MM.1S (cell line): Measurements from ENCODE around the gene ADAMTS12.

Experiments used
- DNase-seq: peaks from one replicate; pipeline ENCODE4 v3.0.0-alpha.2; 2015
- H2AFZ ChIP-seq: fragments of 300-600 bp; sonication (generic); 2 replicates; pipeline ENCODE4 v1.6.0; 2016; ENCODE audit warnings: antibody characterized with exemption, low read length
- H3F3A ChIP-seq: fragments of 300-600 bp; sonication (generic); 2 replicates; pipeline ENCODE4 v1.6.1; 2016; ENCODE audit warnings: mild to moderate bottlenecking, antibody characterized with exemption, low read length, moderate library complexity, mixed read lengths; ENCODE audit not compliant: insufficient read depth
- H3K27ac ChIP-seq: fragments of 300-600 bp; sonication (generic); 2 replicates; pipeline ENCODE4 v1.5.1; 2016; ENCODE audit warnings: mild to moderate bottlenecking, low read length
- H3K27me3 ChIP-seq: fragments of 300-600 bp; sonication (generic); replicated peaks from 2 replicates; pipeline ENCODE4 v1.6.0; 2016; ENCODE audit warnings: low read length; ENCODE audit not compliant: insufficient read depth
- H3K36me3 ChIP-seq: fragments of 300-600 bp; sonication (generic); replicated peaks from 2 replicates; pipeline ENCODE4 v1.6.1; 2016; ENCODE audit warnings: mild to moderate bottlenecking, low read length, mixed read lengths; ENCODE audit not compliant: insufficient read depth
- H3K4me1 ChIP-seq: fragments of 300-600 bp; sonication (generic); 2 replicates; pipeline ENCODE4 v1.6.1; 2016; ENCODE audit warnings: low read length, mixed read lengths
- H3K4me2 ChIP-seq: fragments of 300-600 bp; sonication (generic); 2 replicates; pipeline ENCODE4 v1.6.0; 2016; ENCODE audit warnings: low read depth, low read length
- H3K4me3 ChIP-seq: fragments of 300-600 bp; sonication (generic); 2 replicates; pipeline ENCODE4 v1.5.1; 2016; ENCODE audit warnings: low read length, mixed read lengths
- H3K79me2 ChIP-seq: fragments of 300-600 bp; sonication (generic); 2 replicates; pipeline ENCODE4 v1.6.1; 2016; ENCODE audit warnings: mixed run types, low read length, mixed read lengths
- H3K9ac ChIP-seq: fragments of 300-600 bp; sonication (generic); 2 replicates; pipeline ENCODE4 v1.6.1; 2016; ENCODE audit warnings: low read length, mixed read lengths
- H3K9me2 ChIP-seq: fragments of 300-600 bp; sonication (generic); replicated peaks from 2 replicates; pipeline ENCODE4 v1.6.1; 2016; ENCODE audit warnings: mild to moderate bottlenecking, low read length, mixed read lengths; ENCODE audit not compliant: insufficient read depth
- H3K9me3 ChIP-seq: fragments of 300-600 bp; sonication (generic); replicated peaks from 2 replicates; pipeline ENCODE4 v1.6.1; 2016; ENCODE audit warnings: mild to moderate bottlenecking, low read length, mixed read lengths; ENCODE audit not compliant: insufficient read depth
- H4K20me1 ChIP-seq: fragments of 300-600 bp; sonication (generic); 2 replicates; pipeline ENCODE4 v1.6.1; 2016; ENCODE audit warnings: mild to moderate bottlenecking, low read length, moderate library complexity, mixed read lengths; ENCODE audit not compliant: insufficient read depth
- CTCF ChIP-seq: fragments of 300-600 bp; sonication (generic); IDR thresholded peaks from 2 replicates; pipeline ENCODE4 v1.5.1; 2016; ENCODE audit warnings: antibody characterized with exemption, low read length, mixed read lengths
- EZH2 ChIP-seq: fragments of 300-600 bp; sonication (generic); optimal IDR thresholded peaks from 2 replicates; pipeline ENCODE3; 2017; ENCODE audit warnings: low read depth, mild to moderate bottlenecking, antibody characterized with exemption, low read length, mixed read lengths
- EZH2phosphoT487 ChIP-seq: fragments of 300-600 bp; sonication (generic); IDR thresholded peaks from 2 replicates; pipeline ENCODE4 v1.6.1; 2018; ENCODE audit warnings: antibody characterized with exemption, low read length

ADAMTS12 gene

GRCh38 chr5:33507426-33507825 is 384.4 kb downstream of the ADAMTS12 start:
- Histone ChIP-seq H3K9me3 (no peaks in the 10 kb centered on the region), H3K9me2 (no peaks in the 10 kb centered on the region), H3K4me3 (no peak overlapping the region), H3K4me2 (no peak overlapping the region), H3K9ac (no peak overlapping the region), H4K20me1 (no peaks in the 10 kb centered on the region), H3K4me1 (no peaks in the 10 kb centered on the region), H3K27ac (no peak overlapping the region), H3F3A (no peaks in the 10 kb centered on the region), H3K27me3 (no peaks in the 10 kb centered on the region), H2AFZ (no peak overlapping the region), H3K79me2 (no peaks in the 10 kb centered on the region), H3K36me3 (no peaks in the 10 kb centered on the region)
- TF ChIP-seq EZH2 (no peak), CTCF (no peak), EZH2phosphoT487 (no peak)
- no peak for DNase-seq

GRCh38 chr5:33504570-33504969 is 387.2 kb downstream of the ADAMTS12 start:
- no peaks in the 10 kb centered on the region for H3K79me2 ChIP-seq
- no peak overlapping the region for H3K4me3 ChIP-seq
- no peak overlapping the region for H2AFZ ChIP-seq
- TF ChIP-seq EZH2 (no peak), CTCF (no peak), EZH2phosphoT487 (no peak)
- H3K27me3 ChIP-seq, result no peaks in the 10 kb centered on the region
- no peaks in the 10 kb centered on the region for H3K9me3 ChIP-seq
- no peak overlapping the region for H3K4me2 ChIP-seq
- H4K20me1 ChIP-seq, result no peaks in the 10 kb centered on the region
- no peak for DNase-seq
- no peaks in the 10 kb centered on the region for H3K36me3 ChIP-seq
- no peaks in the 10 kb centered on the region for H3K4me1 ChIP-seq
- H3K9me2 ChIP-seq, result no peaks in the 10 kb centered on the region
- no peak overlapping the region for H3K27ac ChIP-seq
- no peaks in the 10 kb centered on the region for H3F3A ChIP-seq
- H3K9ac ChIP-seq, result no peak overlapping the region

- H3K9ac ChIP-seq, result no peak overlapping the region
- TF ChIP-seq EZH2 (no peak), CTCF (no peak), EZH2phosphoT487 (no peak)
- DNase-seq, result no peak
Measured at GRCh38 chr5:33501899-33502298, 389.9 kb downstream of the ADAMTS12 start.

More at GRCh38 chr5:33501899-33502298, 389.9 kb downstream of the ADAMTS12 start:
- H3K4me2 ChIP-seq, result no peak overlapping the region
- no peaks in the 10 kb centered on the region for H3K27me3 ChIP-seq
- no peaks in the 10 kb centered on the region for H3K36me3 ChIP-seq
- H3K4me3 ChIP-seq, result no peak overlapping the region
- no peak overlapping the region for H2AFZ ChIP-seq
- no peaks in the 10 kb centered on the region for H4K20me1 ChIP-seq
- no peaks in the 10 kb centered on the region for H3K9me3 ChIP-seq
- no peak overlapping the region for H3K27ac ChIP-seq
- H3F3A ChIP-seq, result no peaks in the 10 kb centered on the region
- no peaks in the 10 kb centered on the region for H3K9me2 ChIP-seq
- H3K4me1 ChIP-seq, result no peaks in the 10 kb centered on the region
- no peaks in the 10 kb centered on the region for H3K79me2 ChIP-seq
